Erythroblast (primary cell): ENCODE data around the gene VARS2.
"Not testable (repeated sequence)": the region's sequence is repeated elsewhere in the genome, so short reads cannot be mapped to it uniquely, and the experiment has no call there.

Experiments
- DNase-seq, 2 experiments: peaks; one replicate each; lab custom pipeline; 2025; lab: John Stamatoyannopoulos, UW
- GATA1 ChIP-seq: IDR thresholded peaks from 2 replicates; pipeline ENCODE4 v1.6.1; 2011; ENCODE audit warnings: low read depth, mild to moderate bottlenecking, control low read depth, low read length, moderate library complexity
- POLR2A ChIP-seq: IDR thresholded peaks from 2 replicates; pipeline ENCODE4 v1.6.1; 2011; ENCODE audit warnings: mild to moderate bottlenecking, low read length

The VARS2 gene

GRCh38 chr6:30898750-30899360 lies 15.2 kb upstream of the VARS2 start:
- TF ChIP-seq POLR2A: no peak
- no peak for TF ChIP-seq GATA1

GRCh38 chr6:30900863-30901417 lies 13.1 kb upstream of the VARS2 start:
- TF ChIP-seq GATA1: no peak
- TF ChIP-seq POLR2A: no peak
- no peak for DNase-seq

More at GRCh38 chr6:30898750-30899360, 15.2 kb upstream of the VARS2 start:
- no peak for DNase-seq

- TF ChIP-seq POLR2A: no peak
- no peak for TF ChIP-seq GATA1
- DNase-seq: no peak
Observed at GRCh38 chr6:30901436-30901835, 12.6 kb upstream of the VARS2 start.

- DNase-seq: not testable (repeated sequence)
Observed at GRCh38 chr6:30902196-30902595, 11.8 kb upstream of the VARS2 start.

GRCh38 chr6:30902709-30903108 lies 11.3 kb upstream of the VARS2 start:
- TF ChIP-seq POLR2A: no peak
- no peak for TF ChIP-seq GATA1
- no peak for DNase-seq

GRCh38 chr6:30903236-30903635 lies 10.8 kb upstream of the VARS2 start:
- DNase-seq: no peak
- TF ChIP-seq POLR2A: no peak
- TF ChIP-seq GATA1: no peak

GRCh38 chr6:30907290-30907757 lies 6.7 kb upstream of the VARS2 start:
- DNase-seq: not testable (repeated sequence)

- no peak for TF ChIP-seq GATA1
- TF ChIP-seq POLR2A: peak; percentile 33
- peak; percentile 95 to 96 for DNase-seq
Observed at GRCh38 chr6:30907758-30908591, 6.1 kb upstream of the VARS2 start, which contains the start of gene GTF2H4. Gene GTF2H4 (plus strand): TSS chr6:30908207.

- TF ChIP-seq GATA1: no peak
- DNase-seq: no peak
Observed at GRCh38 chr6:30908700-30909099, 5.3 kb upstream of the VARS2 start.

- DNase-seq: not testable (repeated sequence)
Observed at GRCh38 chr6:30910473-30910872, 3.6 kb upstream of the VARS2 start.

GRCh38 chr6:30912746-30913520 lies 1.1 kb upstream of the VARS2 start:
- no peak for DNase-seq
- TF ChIP-seq GATA1 (no peak), POLR2A (no peak)

GRCh38 chr6:30913721-30914075 lies 340 bp upstream of the VARS2 start:
- DNase-seq: no peak
- TF ChIP-seq GATA1: no peak
- no peak for TF ChIP-seq POLR2A

GRCh38 chr6:30914854-30915590 lies 984 bp downstream of the VARS2 start:
- peak; percentile 50 for DNase-seq
- TF ChIP-seq POLR2A (no peak), GATA1 (no peak)
